PFSK-1 (cell line): ENCODE measurements around the gene TTC39B.

Experiments used
- POLR2AphosphoS5 ChIP-seq: IDR thresholded peaks from 2 replicates; pipeline ENCODE4 v1.6.1; 2012; ENCODE audit warnings: low read depth, mild to moderate bottlenecking, control low read depth, low read length, moderate library complexity
- REST ChIP-seq, 2 experiments: IDR thresholded peaks; 2 replicates each; pipeline versions ENCODE4 v1.6.1 to v1.8.0; 2011 to 2012; ENCODE audit warnings: low read depth in 2 of 2, low read length in 2 of 2, control low read depth in 1 of 2, inconsistent platforms in 1 of 2, mild to moderate bottlenecking in 1 of 2, moderate library complexity in 1 of 2; ENCODE audit not compliant: insufficient read depth in 1 of 2
- SIN3A ChIP-seq: IDR thresholded peaks from 2 replicates; pipeline ENCODE4 v1.6.1; 2012; ENCODE audit warnings: mild to moderate bottlenecking, low read length, moderate library complexity, borderline replicate concordance; ENCODE audit not compliant: insufficient read depth
- TAF1 ChIP-seq: IDR thresholded peaks from 2 replicates; pipeline ENCODE4 v1.6.1; 2012; ENCODE audit warnings: low read length, control low read depth, borderline replicate concordance; ENCODE audit not compliant: insufficient read depth

GRCh38 chr9:15221746-15222145 lies 85.3 kb downstream of the TTC39B start:
- TF ChIP-seq POLR2AphosphoS5 (no peak), REST (IDR thresholded peaks at IDR 0.05; ENCODE audit: insufficient read depth in 1 of 2, low read depth in 2 of 2, low read length in 2 of 2) (no peak), TAF1 (no peak), SIN3A (no peak)
